ENCODE results near the gene EPHB1. TPM values are rescaled to one million over a fixed set of nuclear protein-coding genes. Genes with fewer than 3 reads are reported as not detected.

The EPHB1 gene
- total RNA-seq, 1 donor from 2014 or later = 3.8 TPM

DNA sequence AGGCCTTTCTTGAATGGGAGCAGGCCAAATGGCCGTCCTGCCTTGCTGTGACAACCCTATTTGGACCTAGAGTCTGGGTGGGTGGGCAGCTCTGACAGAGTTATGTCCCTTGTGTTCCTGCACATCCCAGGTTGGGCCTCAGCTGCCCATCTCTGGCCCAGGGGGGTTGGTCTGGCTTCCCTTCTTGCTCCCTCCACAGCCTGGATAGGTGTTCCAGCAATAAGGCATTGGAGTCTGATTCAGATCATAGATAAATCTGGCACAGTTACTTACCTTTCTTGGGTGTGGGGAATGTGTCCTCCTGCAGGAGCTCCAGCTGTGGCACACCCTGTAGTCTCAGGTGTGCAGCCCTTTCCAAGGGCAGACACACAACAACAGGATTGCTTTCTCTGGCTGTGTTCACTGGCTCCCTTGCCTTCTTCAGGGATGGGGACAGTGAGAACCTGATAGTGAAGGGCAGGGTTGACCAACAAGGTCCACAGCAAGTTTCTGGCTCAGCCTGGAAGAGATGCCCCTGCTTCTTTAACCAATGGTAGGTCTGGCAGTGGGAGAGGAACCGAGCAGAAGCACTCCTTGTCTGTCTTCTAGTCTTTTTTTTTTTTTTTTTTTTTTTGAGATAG lies 177.9 kb downstream of the EPHB1 start:
- Mint-ChIP-seq H3K36me3 (ENCODE audit: low read depth) (no peaks in the 10 kb centered on the region), H3K27ac (no peak overlapping the region), H3K9me3 (peaks cover 5% of the 10 kb centered on the region), H3K4me1 (no peaks in the 10 kb centered on the region), H3K4me3 (no peak overlapping the region), H3K27me3 (no peaks in the 10 kb centered on the region)
- POLR2A ChIA-PET = no interaction called here
- TF ChIP-seq, protein P1, sequence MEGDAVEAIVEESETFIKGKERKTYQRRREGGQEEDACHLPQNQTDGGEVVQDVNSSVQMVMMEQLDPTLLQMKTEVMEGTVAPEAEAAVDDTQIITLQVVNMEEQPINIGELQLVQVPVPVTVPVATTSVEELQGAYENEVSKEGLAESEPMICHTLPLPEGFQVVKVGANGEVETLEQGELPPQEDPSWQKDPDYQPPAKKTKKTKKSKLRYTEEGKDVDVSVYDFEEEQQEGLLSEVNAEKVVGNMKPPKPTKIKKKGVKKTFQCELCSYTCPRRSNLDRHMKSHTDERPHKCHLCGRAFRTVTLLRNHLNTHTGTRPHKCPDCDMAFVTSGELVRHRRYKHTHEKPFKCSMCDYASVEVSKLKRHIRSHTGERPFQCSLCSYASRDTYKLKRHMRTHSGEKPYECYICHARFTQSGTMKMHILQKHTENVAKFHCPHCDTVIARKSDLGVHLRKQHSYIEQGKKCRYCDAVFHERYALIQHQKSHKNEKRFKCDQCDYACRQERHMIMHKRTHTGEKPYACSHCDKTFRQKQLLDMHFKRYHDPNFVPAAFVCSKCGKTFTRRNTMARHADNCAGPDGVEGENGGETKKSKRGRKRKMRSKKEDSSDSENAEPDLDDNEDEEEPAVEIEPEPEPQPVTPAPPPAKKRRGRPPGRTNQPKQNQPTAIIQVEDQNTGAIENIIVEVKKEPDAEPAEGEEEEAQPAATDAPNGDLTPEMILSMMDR (IDR thresholded peaks at IDR 0.05) = no peak
- no peak for ATAC-seq (ENCODE audit: low read depth)
- intact Hi-C loops (cut with micrococcal nuclease) = no loop called here
- CTCF ChIA-PET = no interaction called here
- DNase-seq = no peak

GRCh38 chr3:134974624-134975023 lies 179.6 kb downstream of the EPHB1 start:
- CTCF ChIA-PET = no interaction called here
- intact Hi-C loops (cut with micrococcal nuclease) = no loop called here
- no peak for ATAC-seq (ENCODE audit: low read depth)
- Mint-ChIP-seq H3K27ac (no peak overlapping the region), H3K9me3 (no peaks in the 10 kb centered on the region), H3K4me1 (no peaks in the 10 kb centered on the region), H3K27me3 (no peaks in the 10 kb centered on the region), H3K36me3 (ENCODE audit: low read depth) (no peaks in the 10 kb centered on the region), H3K4me3 (no peak overlapping the region)
- TF ChIP-seq, protein P1 (IDR thresholded peaks at IDR 0.05) = no peak
- POLR2A ChIA-PET = no interaction called here
- DNase-seq = no peak

DNA sequence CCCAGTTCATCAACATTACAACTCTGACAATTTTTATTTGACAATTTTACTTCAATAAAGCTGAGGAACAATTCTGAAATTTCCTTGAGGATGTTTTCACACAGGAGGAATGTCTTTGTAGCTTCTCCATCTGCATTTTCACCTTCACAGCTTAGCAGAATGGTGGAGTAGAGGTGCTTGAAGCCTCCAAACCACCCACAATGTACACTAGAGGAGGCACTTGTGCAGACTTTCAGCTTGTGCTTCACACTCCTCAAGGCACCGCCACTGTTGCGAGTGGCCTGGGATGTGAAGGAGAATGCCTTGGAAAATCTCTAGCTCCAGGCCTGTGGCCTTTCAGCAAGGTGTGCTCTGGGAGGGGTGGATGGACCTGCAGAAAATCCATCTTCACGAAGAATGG lies 181.9 kb downstream of the EPHB1 start:
- Mint-ChIP-seq H3K9me3 (no peaks in the 10 kb centered on the region), H3K4me1 (no peaks in the 10 kb centered on the region), H3K4me3 (no peak overlapping the region), H3K27me3 (no peaks in the 10 kb centered on the region), H3K36me3 (ENCODE audit: low read depth) (no peaks in the 10 kb centered on the region), H3K27ac (no peak overlapping the region)
- TF ChIP-seq, protein P1 (IDR thresholded peaks at IDR 0.05) = no peak
- ChIA-PET POLR2A (no interaction called here), CTCF (no interaction called here)
- no peak for ATAC-seq (ENCODE audit: low read depth)
- intact Hi-C loops (cut with micrococcal nuclease) = no loop called here
- no peak for DNase-seq

GRCh38 chr3:134978658-134979057 lies 183.6 kb downstream of the EPHB1 start:
- H3K9me3 Mint-ChIP-seq = no peaks in the 10 kb centered on the region
- TF ChIP-seq, protein P1 (IDR thresholded peaks at IDR 0.05) = no peak
- POLR2A ChIA-PET = no interaction called here

DNA sequence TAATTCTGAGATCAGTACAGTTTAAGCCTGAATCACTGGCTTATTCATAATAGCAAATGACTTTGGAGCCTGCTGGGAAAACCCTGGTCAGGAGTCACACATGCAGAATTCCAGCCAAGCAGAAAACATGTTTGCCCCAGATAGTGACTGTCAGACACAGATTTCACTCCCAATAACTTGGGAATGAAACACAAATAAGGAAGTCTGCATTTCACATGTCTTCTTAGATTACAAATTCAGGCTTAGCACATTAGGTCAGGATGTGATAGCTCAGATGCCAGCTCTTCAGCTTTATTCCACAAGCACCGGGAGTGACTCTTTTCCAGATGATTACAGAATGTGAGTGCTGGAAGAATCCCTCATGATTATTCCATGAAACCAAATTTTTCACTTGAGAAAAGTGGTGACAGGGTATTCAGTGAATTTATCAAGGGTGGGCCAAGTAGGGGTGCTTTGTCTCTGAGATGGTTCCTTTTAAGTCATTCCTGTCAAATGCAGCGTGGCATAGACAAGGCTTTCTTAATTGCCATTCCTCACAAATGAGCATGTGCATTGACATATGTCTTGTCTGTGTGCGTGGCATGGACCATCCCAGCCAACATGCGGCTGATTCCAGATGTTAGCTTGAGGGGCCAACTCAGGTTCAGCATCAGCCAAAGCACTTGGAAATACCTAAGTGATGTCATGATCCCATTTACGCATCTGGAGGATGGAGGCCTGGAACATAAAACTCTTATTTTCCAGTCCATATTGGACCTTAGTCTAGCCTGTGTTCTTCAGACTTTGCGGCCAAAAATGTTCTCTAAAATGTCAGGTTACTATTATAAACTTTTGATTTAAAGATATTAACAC lies 191.0 kb downstream of the EPHB1 start:
- no peaks in the 10 kb centered on the region for H3K4me1 Mint-ChIP-seq
- CTCF ChIA-PET = no interaction called here
- intact Hi-C loops (cut with micrococcal nuclease) = no loop called here
- H3K9me3 Mint-ChIP-seq = no peaks in the 10 kb centered on the region
- no peak for ATAC-seq (ENCODE audit: low read depth)
- no peaks in the 10 kb centered on the region for H3K27me3 Mint-ChIP-seq
- H3K27ac Mint-ChIP-seq = no peak overlapping the region
- POLR2A ChIA-PET = no interaction called here
- DNase-seq = no peak
- H3K4me3 Mint-ChIP-seq = no peak overlapping the region
- H3K36me3 Mint-ChIP-seq (ENCODE audit: low read depth) = no peaks in the 10 kb centered on the region
- TF ChIP-seq, protein P1 (IDR thresholded peaks at IDR 0.05) = no peak

More at GRCh38 chr3:134978658-134979057, 183.6 kb downstream of the EPHB1 start:
- ATAC-seq (ENCODE audit: low read depth) (no peak), DNase-seq (no peak)
- Mint-ChIP-seq H3K4me1 (no peaks in the 10 kb centered on the region), H3K27me3 (no peaks in the 10 kb centered on the region), H3K27ac (no peak overlapping the region), H3K36me3 (ENCODE audit: low read depth) (no peaks in the 10 kb centered on the region), H3K4me3 (no peak overlapping the region)
- CTCF ChIA-PET = no interaction called here
- intact Hi-C loops (cut with micrococcal nuclease) = no loop called here
